ENCODE measurements around the gene JTB. TPM values are rescaled to one million over a fixed set of nuclear protein-coding genes. Genes with fewer than 3 reads are reported as not detected.
A peak's percentile ranks its signal among the peaks of the same experiment; 100 is the strongest.

JTB gene
- total RNA-seq, 1 donor from 2014 or later, result 125 TPM

DNA sequence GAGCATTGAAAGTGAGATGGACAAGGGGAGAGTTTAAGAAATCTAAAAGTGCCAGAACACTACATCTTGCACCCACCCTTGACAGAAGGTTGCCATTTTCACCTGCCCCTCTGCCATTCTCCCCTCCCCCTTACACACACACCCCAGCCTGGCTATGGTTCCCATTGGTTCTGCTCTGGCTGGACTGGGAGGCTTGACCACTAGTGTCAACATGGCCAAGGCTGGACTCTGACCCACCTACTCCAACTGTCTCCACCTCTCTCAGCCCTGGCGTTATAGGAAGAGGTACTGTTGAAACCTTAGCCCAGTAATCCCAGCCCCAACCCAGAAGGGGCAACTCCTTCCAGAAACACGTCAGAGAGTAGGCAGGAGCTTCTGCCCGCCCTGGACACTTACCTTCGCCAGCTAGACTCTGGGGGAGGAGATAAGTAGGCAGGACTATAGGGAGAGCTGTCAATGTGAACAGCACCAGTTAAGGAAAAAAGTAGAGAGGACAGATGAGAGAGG, 23.6 kb downstream of the JTB start:
- no peak for DNase-seq

DNA sequence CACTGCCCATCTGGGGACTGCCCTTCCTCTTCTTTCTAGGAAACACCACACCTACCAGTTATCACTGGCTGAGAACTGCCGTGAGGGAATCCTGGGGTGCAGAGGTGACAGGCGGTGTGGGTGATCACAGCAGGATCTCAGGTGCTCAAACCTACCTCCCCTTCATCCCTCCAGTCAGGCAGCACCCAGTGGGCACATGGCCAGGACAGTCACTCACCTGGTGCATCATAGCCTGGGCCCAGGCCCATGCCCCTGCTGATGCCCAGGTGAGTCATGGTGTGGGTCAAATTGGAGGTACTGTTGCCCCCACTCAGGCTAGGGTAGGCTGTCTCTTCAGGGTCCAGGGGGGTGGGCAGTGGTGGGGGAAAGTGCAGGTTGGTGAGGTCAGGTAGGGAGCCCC, 25.7 kb downstream of the JTB start:
- no peak for DNase-seq

DNA sequence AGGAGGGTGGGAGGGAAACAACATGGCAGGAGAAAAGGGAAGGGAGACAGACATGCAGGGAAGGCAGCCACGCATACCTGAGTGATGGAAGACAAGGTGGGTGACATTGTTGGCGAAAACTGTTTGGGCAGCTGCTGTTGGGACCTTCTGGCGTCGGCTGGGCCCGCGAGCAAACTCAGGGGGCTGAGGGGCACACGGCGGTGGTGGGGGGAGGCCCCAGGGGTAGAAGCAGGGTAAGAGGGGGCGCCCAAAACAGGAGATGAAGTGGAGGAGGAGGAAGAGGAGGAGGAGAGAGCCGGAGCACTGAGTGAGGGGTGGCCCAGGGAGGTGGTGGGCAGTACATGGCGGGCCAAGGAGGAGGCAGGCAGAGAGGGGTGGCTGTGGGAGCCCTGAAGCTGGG, 26.3 kb downstream of the JTB start:
- no peak for DNase-seq

DNA sequence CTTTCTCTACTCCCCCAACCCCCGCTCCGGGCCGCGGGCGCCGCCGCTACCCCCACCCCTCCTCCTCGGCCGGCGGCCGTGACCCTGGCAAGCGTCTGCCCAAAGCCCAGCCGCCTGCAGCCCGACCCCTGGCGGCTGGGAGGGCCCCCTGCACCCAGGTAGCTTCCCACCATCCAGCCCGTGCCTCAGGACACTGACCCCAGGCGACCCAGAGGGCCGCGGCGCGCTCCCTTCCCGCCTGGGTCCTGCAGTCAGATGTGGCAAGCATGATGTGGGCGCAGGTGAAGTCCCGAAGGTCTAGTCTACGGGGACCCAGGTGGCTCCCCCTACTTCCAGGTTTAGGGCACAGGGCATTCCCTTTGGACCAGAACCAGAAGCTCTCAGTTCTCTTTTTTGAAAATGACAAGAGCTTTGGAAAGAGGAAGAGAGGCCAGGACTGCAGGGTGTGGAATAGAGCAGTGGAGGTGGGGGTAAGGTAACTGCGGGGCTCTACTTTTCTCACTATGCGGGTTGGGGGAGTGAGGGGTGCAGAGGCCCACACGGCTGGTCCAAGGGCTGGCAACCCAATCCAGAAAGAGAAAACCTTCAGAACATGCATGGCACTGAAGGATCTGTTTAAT, 30.7 kb downstream of the JTB start, which contains the start of gene DENND4B:
TSS of gene DENND4B (minus strand) at position 97 of the 620 bp plus-strand sequence. CDS start 2,344 bp downstream, outside the sequence.
- DNase-seq, result peak; percentile 90

DNA sequence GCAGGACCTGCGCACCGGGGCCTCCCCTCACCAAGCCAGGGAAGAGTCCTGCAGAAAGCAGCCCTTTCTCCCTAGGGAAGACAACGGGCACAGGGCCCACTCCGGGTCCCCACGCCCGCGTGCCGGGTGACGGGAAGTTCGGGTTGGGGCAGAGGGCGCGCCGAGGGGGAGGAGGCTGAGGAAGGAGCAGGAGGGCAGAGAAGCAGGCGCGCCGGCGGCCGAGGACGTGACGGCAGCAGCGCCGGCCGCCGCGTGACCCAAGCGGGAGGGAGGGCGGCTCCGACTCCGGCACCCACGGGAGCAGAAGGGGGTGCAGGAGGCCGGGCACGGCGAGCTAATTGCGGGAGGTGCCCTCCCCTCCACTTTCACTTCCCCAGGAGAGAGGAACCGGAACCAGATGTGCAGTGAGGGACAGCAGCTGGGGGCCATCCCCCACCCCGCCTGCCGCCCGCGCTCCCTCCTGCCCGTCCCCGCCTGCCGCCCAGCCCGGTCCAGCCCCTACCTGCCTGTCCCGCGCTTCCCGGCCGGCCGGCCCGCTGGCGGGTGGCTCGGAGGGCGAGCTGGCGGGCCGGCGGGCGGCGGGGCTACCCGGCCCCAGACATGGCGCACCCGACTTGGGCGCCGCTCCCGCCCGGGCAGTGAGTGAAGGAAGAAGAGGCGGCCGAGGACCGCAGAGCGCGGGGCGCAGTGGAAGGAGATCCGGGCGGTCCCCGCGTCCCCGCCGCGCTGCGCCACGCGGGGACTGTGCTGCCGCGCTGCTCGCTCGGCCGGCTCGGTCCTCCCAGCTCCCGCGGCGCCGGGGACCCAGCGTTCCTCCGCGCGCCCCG, 31.5 kb downstream of the JTB start:
- DNase-seq, result peak; percentile 69

DNA sequence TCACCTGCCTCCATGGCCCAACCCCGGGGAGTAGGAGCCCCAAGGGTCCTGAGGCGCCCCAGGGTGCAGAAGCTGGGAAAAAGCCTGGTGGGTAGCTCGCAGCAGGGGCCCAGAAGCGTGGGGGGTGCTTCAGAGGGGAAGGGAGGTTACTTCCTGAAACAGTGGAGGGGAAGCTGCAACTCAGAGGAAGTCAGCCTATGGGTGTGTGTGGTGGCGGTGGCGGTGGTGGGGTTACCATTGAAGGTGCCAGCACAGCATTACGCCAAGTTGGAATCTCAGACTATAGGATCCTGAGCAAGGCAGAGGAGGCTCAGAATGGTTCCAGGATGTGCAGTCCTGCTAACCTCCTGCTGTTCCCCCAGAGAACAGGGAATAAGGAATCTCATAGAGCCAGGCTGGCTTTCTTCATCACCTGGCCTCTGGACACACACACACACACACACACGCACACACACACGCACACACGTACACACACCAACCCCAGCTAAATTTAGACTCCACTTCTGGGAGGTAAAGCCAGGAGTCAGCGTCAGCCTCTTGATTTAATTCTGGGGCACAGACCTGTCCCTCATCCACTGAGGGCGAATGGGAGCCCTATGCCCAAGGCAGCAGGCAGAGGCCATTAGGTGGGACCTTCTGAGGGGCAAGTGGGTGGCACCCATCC, 32.2 kb downstream of the JTB start:
- peak; percentile 61 for DNase-seq

DNA sequence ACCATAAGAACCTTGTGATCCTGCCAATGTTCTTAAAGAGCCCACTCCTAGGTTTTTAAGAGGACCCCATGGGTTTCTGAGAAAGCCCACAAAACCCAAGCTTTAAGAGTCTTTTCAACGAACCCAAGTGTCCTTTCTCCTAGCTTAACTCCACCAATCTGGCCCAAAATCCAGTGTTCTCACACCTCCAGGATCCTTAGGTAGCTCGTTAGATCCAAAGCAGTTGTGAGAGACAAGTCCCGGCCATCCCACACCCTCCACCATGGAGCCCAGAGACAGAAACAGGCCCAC, 32.7 kb downstream of the JTB start:
- no peak for DNase-seq

DNA sequence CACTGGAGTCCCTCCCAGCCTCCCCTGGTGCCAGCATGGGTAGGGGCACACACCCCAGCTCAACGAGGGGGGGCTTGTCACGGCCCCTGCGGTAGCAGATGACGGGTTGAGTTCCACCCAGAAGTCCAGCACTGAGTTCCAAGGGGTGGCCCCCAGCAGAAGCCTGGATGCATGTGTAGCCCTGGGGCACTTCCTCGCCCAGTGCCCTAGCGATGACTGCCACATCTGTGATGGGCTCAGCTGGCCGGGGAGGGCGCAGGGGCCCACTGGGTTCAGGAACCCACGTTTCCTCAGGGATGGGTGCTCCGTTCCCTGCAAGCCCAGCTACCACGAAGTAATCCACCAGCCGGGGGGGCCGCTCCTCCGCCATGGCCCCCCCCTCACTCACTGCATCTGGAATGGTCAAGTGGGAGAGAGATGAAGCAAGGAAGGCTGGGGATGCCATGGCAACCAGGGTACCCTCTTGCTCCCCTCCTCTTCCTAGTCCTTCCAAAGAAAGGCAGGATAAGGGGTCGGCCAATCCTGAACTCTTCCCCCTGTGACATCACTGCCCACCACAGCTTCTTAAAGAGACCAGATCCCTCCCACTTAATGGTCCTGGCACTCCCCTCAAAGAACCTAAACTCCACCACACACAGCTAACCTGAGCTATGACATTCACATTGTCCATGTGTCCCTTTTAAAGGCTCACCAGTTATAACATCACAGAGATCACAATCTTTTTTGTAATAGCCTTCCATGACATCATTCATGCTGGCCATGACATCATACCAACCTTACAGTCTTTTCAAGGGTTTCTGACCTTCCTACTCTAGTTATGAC, 33.3 kb downstream of the JTB start:
- no peak for DNase-seq

DNA sequence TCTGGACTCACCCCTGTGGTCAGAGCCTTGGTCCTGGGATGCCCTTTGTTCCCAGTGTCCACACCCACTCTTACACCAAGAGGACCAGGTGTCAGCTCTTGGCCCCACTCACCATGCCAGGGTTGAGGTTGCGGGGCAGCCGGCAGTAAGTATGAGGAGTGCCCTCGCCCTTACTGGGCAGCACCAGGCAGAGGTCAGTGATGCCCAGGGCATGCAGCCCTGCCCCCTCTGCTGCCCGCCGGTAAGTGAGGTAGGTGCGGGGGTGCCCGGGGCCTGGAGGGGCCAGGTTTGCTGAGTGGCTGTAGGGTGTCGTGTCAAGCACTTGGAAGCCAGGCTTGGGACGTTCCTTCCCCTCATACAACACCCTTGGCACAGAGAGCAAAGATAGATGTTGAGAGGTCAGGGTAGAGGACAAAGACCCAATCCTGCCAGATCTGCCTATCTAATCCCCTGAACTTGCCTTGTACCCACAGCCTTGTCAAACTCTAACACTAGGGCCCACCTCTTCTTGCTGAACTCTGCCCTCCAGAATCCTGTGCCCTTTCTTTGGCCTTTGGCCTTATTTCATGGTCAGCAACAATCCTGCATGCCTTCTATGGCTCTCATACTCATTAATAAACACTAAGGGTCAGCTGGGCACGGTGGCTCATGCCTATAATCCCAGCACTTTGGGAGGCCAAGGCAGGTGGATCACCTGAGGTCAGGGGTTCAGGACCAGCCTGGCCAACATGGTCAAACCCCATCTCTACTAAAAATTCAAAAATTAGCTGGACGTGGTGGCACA, 34.5 kb downstream of the JTB start:
- DNase-seq, result no peak

DNA sequence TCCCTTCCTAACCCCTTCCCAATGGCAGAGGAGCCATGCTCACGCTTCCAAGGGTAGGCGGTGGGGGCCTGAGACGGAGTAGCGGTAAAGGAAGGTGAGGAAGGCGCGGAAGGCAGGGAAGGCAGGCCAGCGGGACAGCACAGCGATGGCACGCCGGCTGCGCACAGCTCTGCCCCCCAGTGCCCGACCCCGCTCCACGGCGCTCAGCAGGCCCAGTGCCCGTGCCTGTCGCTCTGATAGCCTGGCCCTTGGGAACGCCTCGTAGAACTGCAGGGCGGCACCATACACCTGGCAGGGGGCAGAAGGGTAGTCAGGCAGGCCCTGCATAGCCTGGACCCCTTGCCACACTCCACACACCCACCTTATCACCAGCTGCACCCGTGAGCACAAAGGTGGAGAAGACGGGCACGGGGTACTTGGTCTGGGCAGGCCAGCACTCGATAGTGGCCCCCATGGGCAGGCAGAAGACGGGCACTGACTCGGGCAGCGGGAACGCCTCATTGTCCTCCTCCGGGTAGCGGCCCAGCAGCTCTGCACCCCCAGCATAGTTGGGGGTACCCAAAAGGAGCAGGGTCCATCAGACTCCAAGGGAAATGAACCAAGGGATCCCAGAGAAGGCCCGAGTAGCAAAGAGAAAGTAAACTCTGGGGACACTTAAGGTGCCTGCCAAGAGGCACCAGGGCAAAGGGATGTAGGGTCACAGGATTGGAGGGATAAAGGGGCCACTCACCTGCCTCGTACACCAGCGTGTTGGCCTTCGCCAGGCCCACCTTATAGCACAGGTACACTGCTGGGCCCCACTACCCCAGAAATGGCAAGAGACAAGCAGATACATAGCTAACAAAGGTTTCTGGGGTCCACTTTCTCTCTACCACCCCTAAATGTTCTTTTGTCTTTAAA, 35.4 kb downstream of the JTB start:
- DNase-seq, result no peak

DNA sequence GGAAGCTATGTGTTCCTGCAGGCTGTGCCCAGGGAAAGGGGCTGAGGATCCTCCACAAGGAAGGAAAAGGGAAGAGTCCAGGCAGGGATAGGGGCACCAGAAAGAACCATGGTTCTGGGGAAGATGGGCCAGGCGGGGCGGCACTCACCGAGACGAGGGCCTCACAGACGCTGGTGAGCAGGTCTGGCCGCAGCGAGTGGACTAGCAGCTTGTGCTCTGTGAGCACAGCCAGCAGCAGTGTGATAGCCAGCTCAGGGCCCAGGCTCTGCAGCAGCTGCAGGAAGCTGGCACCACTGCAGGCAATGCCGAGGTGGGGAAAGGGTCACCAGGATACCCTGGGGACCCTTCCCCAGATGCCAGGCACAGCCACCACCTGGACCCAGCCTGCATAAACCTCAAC, 36.7 kb downstream of the JTB start:
- DNase-seq, result no peak

DNA sequence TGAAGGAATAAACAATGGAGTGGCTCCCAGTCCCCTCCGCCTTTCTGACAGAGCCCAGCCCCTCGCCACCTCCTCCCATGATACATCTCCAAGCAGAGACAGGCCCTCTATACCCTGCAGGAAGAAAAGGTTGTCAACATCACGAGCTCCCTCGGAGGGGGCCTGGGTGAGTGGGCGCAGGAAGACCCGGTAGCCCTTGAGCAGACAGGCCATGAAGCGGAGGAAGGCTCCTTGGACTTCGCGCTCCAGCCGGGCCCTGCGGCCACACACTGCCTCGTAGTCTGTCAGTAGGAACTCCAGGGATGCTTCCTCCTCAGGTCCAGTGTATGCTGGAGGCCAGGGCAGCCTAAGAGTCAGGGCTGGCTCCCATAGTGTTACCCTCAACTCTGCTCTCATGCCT, 38.0 kb downstream of the JTB start:
- no peak for DNase-seq

DNA sequence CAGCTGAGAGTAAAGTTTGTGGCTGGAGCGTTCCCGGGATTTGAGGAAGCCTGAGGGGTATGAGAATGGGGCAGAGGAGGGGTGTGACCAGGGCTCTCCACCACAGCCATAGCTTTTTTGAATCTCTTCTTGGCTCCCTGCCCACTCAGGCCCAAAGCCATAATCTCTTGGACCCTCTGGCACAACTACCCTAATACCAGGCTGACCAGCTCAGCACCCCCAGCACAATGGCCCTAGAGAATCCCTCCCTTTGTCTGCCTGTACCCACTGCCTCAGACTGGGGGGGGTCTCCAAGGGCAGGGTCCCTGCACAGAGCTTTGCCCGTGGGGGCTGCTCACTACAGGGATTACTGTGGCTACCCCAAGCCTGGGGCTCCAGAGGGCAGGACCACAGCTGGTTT, 38.5 kb downstream of the JTB start:
- DNase-seq, result no peak

DNA sequence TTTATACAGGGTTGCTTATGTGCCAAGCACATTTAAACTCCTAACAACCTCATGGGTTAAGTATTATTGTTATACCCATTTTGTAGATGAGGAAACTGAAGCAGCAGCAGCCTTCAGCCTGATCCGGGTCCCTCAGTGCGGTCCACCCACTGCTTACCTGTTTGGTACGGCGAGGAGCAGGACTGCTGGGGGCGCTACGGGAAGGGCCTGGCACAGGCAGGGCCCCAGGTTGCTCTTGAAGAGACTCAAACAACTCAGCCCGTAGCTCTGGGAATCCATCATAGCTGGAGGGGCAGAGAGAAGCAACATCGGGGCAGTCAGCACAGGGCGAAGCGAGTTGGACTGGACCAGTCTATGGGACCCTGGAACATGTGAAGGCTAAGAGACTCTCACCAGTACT, 40.1 kb downstream of the JTB start:
- no peak for DNase-seq

DNA sequence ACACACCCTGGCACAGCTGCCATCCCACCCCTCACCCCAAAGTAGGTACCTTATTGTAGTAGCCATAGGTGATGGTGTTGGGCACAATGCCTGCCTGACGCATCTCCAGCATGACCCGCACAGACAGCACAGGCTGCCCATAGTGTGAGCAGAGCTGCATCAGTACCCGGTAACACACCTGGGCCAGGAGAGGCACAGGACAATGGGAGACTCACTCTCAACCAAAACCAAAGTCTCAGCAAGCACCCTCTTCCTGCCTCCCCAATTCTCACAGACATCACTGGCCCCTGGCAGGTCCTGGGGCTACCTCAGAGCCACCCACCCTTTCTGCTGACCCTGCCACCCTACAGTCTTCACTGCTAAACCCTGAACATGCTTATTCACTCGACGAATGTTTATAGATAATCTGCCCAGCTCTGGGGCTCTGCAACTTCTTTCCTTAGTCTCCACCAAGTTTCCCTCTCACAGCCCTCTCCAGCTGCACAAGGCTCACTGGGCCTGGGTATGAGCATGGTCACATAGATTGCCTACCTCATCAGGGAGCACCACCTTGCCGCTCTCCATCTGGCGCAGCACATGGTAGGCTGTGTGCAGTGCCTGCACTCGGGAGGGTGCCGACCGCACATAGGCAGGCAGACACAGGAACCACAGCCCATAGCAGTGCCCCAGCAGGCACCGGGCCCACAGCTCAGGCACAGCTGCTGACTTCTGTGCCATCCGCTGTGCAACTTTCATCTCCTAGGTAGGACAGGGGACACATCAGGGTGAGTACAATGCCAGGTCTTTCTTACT, 41.3 kb downstream of the JTB start:
- no peak for DNase-seq

DNA sequence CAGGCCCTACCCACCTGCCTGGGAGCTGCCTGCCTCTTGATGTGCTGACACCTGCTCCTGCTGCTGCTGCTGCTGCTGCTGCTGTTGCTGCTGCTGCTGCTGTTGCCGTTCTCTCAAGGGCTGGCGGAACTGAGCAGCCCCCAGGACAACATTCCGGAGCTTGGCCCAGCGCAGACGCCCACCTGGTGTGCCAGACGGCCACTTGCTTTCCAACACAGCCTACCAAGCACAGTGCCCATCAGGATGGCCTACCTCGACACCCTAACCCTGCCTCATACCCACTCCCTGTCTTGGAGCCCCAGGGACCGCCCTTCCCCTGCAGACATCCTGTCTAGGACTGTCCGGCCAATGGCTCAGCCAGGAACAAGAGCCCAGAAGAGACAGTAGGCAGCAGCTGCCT, 42.7 kb downstream of the JTB start:
- DNase-seq, result no peak

DNA sequence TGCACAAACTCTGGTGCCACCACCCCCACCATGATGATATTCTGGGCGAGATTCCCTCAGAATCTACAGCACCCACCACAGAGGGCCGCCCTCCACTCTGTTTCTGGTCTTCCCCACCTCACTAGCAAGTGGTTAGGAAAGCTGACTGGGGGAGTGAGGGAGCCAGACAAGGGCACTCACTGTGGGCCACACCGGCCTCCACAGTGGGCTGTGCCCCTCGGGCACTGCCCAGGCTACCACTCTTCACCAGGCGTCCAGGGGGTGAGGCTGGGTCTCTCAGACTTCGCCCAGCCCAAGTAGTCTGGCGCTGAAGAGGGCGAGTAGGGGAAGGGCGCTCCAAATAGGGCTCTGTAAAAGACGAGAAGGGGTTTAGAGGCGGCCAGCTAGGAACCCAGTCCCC, 43.5 kb downstream of the JTB start:
- no peak for DNase-seq

DNA sequence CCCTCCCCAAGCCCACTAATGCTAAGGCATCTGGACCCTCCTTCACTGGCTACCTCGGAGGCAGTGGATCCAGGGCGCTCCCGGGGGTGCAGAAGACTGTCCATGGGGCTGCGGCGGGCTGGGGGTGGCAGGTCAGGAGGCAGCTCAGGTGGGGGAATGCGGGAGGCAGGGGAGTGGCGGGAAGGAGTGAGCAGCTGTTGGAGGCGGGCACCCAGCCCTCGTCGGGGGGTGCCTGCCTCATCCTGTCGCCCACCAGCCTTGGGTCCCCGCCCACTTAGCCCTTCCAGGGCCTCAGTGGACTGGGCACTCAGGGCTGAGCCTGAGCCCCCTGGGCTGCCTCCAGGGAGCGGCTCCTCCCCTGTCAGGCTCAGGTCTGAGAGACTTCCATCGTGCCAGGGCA, 44.0 kb downstream of the JTB start:
- DNase-seq, result no peak

Measured in tongue (tissue), 2 donors.